ENCODE results near the gene OR11A1.

DNA sequence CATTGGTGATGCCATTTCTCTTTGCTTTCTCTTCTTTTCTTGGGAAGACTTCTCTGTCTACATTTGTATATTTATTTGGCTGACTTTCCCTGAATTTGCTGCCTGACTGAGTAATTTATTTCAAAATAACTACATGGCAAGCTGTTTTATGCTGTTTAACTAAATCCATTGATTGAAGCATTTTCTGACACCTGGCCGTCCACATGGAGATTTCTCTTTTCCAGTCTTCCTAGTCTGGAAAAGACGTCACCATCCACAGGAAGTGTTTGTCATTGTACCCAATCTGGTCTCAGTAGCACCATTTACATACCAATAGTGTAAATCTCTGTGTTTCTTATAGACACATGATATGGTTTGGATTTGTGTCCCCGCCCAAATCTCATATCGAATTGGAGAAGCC, 40.1 kb upstream of the OR11A1 start:
- TF ChIP-seq, protein P1, sequence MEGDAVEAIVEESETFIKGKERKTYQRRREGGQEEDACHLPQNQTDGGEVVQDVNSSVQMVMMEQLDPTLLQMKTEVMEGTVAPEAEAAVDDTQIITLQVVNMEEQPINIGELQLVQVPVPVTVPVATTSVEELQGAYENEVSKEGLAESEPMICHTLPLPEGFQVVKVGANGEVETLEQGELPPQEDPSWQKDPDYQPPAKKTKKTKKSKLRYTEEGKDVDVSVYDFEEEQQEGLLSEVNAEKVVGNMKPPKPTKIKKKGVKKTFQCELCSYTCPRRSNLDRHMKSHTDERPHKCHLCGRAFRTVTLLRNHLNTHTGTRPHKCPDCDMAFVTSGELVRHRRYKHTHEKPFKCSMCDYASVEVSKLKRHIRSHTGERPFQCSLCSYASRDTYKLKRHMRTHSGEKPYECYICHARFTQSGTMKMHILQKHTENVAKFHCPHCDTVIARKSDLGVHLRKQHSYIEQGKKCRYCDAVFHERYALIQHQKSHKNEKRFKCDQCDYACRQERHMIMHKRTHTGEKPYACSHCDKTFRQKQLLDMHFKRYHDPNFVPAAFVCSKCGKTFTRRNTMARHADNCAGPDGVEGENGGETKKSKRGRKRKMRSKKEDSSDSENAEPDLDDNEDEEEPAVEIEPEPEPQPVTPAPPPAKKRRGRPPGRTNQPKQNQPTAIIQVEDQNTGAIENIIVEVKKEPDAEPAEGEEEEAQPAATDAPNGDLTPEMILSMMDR (IDR thresholded peaks at IDR 0.05; ENCODE audit: low read depth, low read length, missing input control), result no peak
- TF ChIP-seq, protein P2, sequence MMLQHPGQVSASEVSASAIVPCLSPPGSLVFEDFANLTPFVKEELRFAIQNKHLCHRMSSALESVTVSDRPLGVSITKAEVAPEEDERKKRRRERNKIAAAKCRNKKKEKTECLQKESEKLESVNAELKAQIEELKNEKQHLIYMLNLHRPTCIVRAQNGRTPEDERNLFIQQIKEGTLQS (IDR thresholded peaks at IDR 0.05), result no peak
- TF ChIP-seq, protein P3, sequence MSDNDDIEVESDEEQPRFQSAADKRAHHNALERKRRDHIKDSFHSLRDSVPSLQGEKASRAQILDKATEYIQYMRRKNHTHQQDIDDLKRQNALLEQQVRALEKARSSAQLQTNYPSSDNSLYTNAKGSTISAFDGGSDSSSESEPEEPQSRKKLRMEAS (IDR thresholded peaks at IDR 0.05), result no peak
- no peak for TF ChIP-seq RAD21 (IDR thresholded peaks at IDR 0.05)
- TF ChIP-seq YY1 (IDR thresholded peaks at IDR 0.05), result no peak
- TF ChIP-seq TAF1 (conservative IDR thresholded peaks at IDR 0.05), result no peak
- TF ChIP-seq GABPA (IDR thresholded peaks at IDR 0.05 in 1 of 2, conservative IDR thresholded peaks at IDR 0.05 in 1 of 2), result no peak
- TF ChIP-seq, protein P4, sequence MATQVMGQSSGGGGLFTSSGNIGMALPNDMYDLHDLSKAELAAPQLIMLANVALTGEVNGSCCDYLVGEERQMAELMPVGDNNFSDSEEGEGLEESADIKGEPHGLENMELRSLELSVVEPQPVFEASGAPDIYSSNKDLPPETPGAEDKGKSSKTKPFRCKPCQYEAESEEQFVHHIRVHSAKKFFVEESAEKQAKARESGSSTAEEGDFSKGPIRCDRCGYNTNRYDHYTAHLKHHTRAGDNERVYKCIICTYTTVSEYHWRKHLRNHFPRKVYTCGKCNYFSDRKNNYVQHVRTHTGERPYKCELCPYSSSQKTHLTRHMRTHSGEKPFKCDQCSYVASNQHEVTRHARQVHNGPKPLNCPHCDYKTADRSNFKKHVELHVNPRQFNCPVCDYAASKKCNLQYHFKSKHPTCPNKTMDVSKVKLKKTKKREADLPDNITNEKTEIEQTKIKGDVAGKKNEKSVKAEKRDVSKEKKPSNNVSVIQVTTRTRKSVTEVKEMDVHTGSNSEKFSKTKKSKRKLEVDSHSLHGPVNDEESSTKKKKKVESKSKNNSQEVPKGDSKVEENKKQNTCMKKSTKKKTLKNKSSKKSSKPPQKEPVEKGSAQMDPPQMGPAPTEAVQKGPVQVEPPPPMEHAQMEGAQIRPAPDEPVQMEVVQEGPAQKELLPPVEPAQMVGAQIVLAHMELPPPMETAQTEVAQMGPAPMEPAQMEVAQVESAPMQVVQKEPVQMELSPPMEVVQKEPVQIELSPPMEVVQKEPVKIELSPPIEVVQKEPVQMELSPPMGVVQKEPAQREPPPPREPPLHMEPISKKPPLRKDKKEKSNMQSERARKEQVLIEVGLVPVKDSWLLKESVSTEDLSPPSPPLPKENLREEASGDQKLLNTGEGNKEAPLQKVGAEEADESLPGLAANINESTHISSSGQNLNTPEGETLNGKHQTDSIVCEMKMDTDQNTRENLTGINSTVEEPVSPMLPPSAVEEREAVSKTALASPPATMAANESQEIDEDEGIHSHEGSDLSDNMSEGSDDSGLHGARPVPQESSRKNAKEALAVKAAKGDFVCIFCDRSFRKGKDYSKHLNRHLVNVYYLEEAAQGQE (IDR thresholded peaks at IDR 0.05), result no peak
- TF ChIP-seq JUND (IDR thresholded peaks at IDR 0.05), result no peak
- TF ChIP-seq NR2F2 (IDR thresholded peaks at IDR 0.05), result no peak

Data from liver (tissue), 3 donors.